Muscle layer of duodenum (tissue), 2 donors: ENCODE results near the gene PHLDB1.

Experiments
- H3K27ac ChIP-seq: one replicate; pipeline ENCODE4 v1.7.0; 2013; ENCODE audit warnings: mild to moderate bottlenecking, low read length
- H3K27me3 ChIP-seq: one replicate; pipeline ENCODE4 v1.7.0; 2013; ENCODE audit warnings: low read depth, mild to moderate bottlenecking, control low read depth, low read length
- H3K36me3 ChIP-seq, 2 donors: one replicate each; pipeline ENCODE4 v1.7.0; 2013; ENCODE audit warnings: low read length in 2 of 2, control low read depth in 1 of 2, mild to moderate bottlenecking in 1 of 2; ENCODE audit not compliant: insufficient read depth in 2 of 2, control insufficient read depth in 1 of 2
- H3K4me1 ChIP-seq, 2 donors: one replicate each; pipeline ENCODE4 v1.7.0; 2013; ENCODE audit warnings: low read length in 2 of 2, mild to moderate bottlenecking in 2 of 2, control low read depth in 1 of 2, moderate library complexity in 1 of 2; ENCODE audit not compliant: insufficient read depth in 2 of 2, control insufficient read depth in 1 of 2
- H3K4me3 ChIP-seq, 2 donors: one replicate each; pipeline ENCODE4 v1.7.0; 2013; ENCODE audit warnings: low read length in 2 of 2, low read depth in 1 of 2, mild to moderate bottlenecking in 1 of 2
- H3K9me3 ChIP-seq, 2 donors: one replicate each; pipeline ENCODE4 v1.7.0; 2013; ENCODE audit warnings: low read length in 2 of 2, control low read depth in 1 of 2, mild to moderate bottlenecking in 1 of 2; ENCODE audit not compliant: control insufficient read depth in 1 of 2
- donor health status: healthy.

Gene PHLDB1

DNA sequence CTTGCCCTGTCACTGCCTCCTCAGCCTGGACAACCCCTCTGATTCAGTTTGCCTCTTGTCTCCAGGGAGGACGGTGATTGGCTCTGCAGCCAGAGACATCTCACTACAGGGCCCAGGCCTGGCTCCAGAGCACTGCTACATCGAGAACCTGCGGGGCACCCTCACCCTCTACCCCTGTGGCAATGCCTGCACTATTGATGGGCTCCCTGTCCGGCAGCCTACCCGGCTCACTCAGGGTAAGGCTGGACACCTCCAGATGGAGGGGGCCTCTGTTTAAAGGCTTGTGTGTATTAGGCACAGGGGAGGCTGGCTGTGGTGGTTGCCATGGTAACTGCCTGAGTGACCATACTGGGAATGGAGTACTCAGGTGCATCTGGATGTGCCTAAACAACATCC is 8.6 kb downstream of the PHLDB1 start:
- H3K27me3 ChIP-seq, result no peaks in the 10 kb centered on the region
- peaks cover 26 to 54% of the 10 kb centered on the region in 2 donors for H3K36me3 ChIP-seq
- peaks cover 23 to 68% of the 10 kb centered on the region in 2 donors for H3K4me1 ChIP-seq
- H3K4me3 ChIP-seq, result no peak overlapping the region
- H3K9me3 ChIP-seq, result no peaks in the 10 kb centered on the region
- no peak overlapping the region for H3K27ac ChIP-seq

GRCh38 chr11:118618115-118618990 is 10.9 kb downstream of the PHLDB1 start:
- peaks cover 36 to 78% of the 10 kb centered on the region in 2 donors for H3K4me1 ChIP-seq
- H3K36me3 ChIP-seq, result peaks cover 26 to 67% of the 10 kb centered on the region in 2 donors
- H3K27ac ChIP-seq, result peak overlapping the region; percentile 74

DNA sequence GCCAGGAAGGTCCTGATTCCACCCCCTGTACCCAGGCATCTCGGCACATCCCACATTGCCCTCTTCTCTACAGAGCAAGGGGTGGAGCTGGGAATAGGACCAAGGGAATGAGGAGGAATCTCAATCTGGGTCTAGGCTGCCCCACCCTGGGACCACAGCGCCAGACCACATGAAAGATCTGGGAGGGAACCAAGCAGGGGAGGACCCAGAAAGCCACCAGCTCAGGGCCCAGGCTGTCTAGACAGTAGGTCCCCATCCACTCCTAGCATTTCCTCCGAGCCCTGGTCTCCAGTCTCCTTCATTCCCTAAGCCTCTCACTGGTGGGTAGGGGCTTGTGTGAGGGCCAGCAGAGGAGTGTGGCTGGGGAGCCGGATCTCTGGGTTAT is 11.6 kb downstream of the PHLDB1 start:
- no peak overlapping the region for H3K4me3 ChIP-seq
- H3K27me3 ChIP-seq, result no peaks in the 10 kb centered on the region
- H3K36me3 ChIP-seq, result peaks cover 22 to 63% of the 10 kb centered on the region in 2 donors
- no peaks in the 10 kb centered on the region for H3K9me3 ChIP-seq
- peaks cover 36 to 79% of the 10 kb centered on the region in 2 donors for H3K4me1 ChIP-seq
- H3K27ac ChIP-seq, result peak overlapping the region; percentile 74

More at GRCh38 chr11:118618115-118618990, 10.9 kb downstream of the PHLDB1 start:
- no peaks in the 10 kb centered on the region for H3K9me3 ChIP-seq
- H3K27me3 ChIP-seq, result no peaks in the 10 kb centered on the region
- H3K4me3 ChIP-seq, result peak overlapping the region in 1 of 2 donors; percentile 27

- H3K36me3 ChIP-seq, result peaks cover 15 to 57% of the 10 kb centered on the region in 2 donors
- no peak overlapping the region for H3K4me3 ChIP-seq
- no peaks in the 10 kb centered on the region for H3K27me3 ChIP-seq
- no peaks in the 10 kb centered on the region for H3K9me3 ChIP-seq
- H3K27ac ChIP-seq, result peak overlapping the region; percentile 74
- H3K4me1 ChIP-seq, result peaks cover 36 to 76% of the 10 kb centered on the region in 2 donors
Observed at GRCh38 chr11:118619444-118620197, 12.2 kb downstream of the PHLDB1 start.

- Histone ChIP-seq H3K27me3 (no peaks in the 10 kb centered on the region), H3K36me3 (peaks cover 13 to 60% of the 10 kb centered on the region in 2 donors), H3K9me3 (no peaks in the 10 kb centered on the region), H3K4me1 (peaks cover 36 to 75% of the 10 kb centered on the region in 2 donors), H3K4me3 (peak overlapping the region; percentile 48 to 55), H3K27ac (peak overlapping the region; percentile 67)
Observed at GRCh38 chr11:118620529-118621070, 13.2 kb downstream of the PHLDB1 start.

- H3K4me1 ChIP-seq, result peaks cover 39 to 69% of the 10 kb centered on the region in 2 donors
- no peaks in the 10 kb centered on the region for H3K27me3 ChIP-seq
- peak overlapping the region; percentile 82 for H3K27ac ChIP-seq
- H3K4me3 ChIP-seq, result peak overlapping the region; percentile 48 to 55
- H3K36me3 ChIP-seq, result peaks cover 10 to 58% of the 10 kb centered on the region in 2 donors
- no peaks in the 10 kb centered on the region for H3K9me3 ChIP-seq
Observed at GRCh38 chr11:118621071-118621783, 13.8 kb downstream of the PHLDB1 start.

GRCh38 chr11:118621784-118622375 is 14.5 kb downstream of the PHLDB1 start:
- Histone ChIP-seq H3K9me3 (no peaks in the 10 kb centered on the region), H3K27me3 (no peaks in the 10 kb centered on the region), H3K4me3 (peak overlapping the region; percentile 48 to 55), H3K36me3 (peaks cover 7 to 59% of the 10 kb centered on the region in 2 donors), H3K27ac (peak overlapping the region; percentile 82), H3K4me1 (peaks cover 39 to 67% of the 10 kb centered on the region in 2 donors)

- H3K27ac ChIP-seq, result peak overlapping the region; percentile 82
- H3K27me3 ChIP-seq, result no peaks in the 10 kb centered on the region
- no peaks in the 10 kb centered on the region for H3K9me3 ChIP-seq
- H3K4me1 ChIP-seq, result peaks cover 37 to 63% of the 10 kb centered on the region in 2 donors
- peaks cover 9 to 59% of the 10 kb centered on the region in 2 donors for H3K36me3 ChIP-seq
- H3K4me3 ChIP-seq, result peak overlapping the region; percentile 48 to 55
Observed at GRCh38 chr11:118622376-118623268, 15.2 kb downstream of the PHLDB1 start.

DNA sequence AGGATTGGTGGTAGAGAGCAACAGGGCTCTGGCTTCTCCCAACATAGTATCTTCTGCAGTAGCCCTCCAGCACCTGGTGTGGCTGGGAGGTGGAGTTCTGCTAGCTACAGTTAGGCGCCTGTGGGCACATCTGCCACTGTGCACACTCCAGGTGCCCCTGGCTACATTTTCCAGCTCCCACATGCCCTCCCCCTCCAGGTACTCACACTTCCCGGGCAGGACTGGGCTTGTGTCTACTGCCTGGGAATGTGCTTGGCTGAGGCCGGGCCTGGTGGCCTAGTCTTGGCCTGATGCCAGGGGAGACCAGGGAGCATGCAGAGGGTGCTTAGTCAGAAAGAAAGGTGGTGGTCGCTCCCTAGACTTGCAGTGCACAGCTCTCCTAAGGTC is 15.8 kb downstream of the PHLDB1 start:
- Histone ChIP-seq H3K36me3 (peaks cover 16 to 60% of the 10 kb centered on the region in 2 donors), H3K9me3 (no peaks in the 10 kb centered on the region), H3K27me3 (no peaks in the 10 kb centered on the region), H3K4me3 (peak overlapping the region in 1 of 2 donors; percentile 34), H3K27ac (peak overlapping the region; percentile 82), H3K4me1 (peaks cover 33 to 59% of the 10 kb centered on the region in 2 donors)
